ENCODE measurements around the gene LRRC23. TPM values are rescaled to one million over a fixed set of nuclear protein-coding genes. Genes with fewer than 3 reads are reported as not detected.

The LRRC23 gene
- total RNA-seq (10 to 100 TPM in 1 of 5 donors, 1 to 10 TPM in 3, not detected in 1; 5.3 to 20.4 (median 9.0) TPM), polyA plus RNA-seq (10 to 100 TPM in 1 of 3 donors, 1 to 10 TPM in 2; 8.0 to 11.0 (median 9.0) TPM)
- long read RNA-seq, donor 1: 0 reads
- long read RNA-seq, donor 2: 0 reads
- long read RNA-seq, donor 3: 0 reads
- long read RNA-seq, donor 4: 0 reads
- long read RNA-seq, donor 5, partial matches to known transcripts: 0 of 1 reads
- long read RNA-seq, donor 5, other reads (novel, unspliced or antisense): 0 of 1 reads
- long read RNA-seq, donor 6, partial matches to known transcripts: 417 of 447 reads
- long read RNA-seq, donor 6, other reads (novel, unspliced or antisense): 27 of 447 reads
- long read RNA-seq, donor 7: 0 reads
- long read RNA-seq, donor 8: 0 reads
- long read RNA-seq, donor 9: 0 reads
- long read RNA-seq, donor 10: 0 reads

- TF ChIP-seq POLR2AphosphoS5 (IDR thresholded peaks at IDR 0.05) (peak; percentile 68 to 88 (median 73)), EP300 (IDR thresholded peaks at IDR 0.05) (no peak)
- peak; percentile 99 for DNase-seq
- 3 to 4% (median 4%) methylated on average over 34 of the region's 34 CpGs for WGBS, 5 donors
- no peaks in the 10 kb centered on the region for H3K27me3 ChIP-seq
- H3K9me3 ChIP-seq: no peaks in the 10 kb centered on the region
- peaks cover 11 to 24% (median 23%) of the 10 kb centered on the region in 4 donors for H3K4me1 ChIP-seq
- peak within 1 kb of the TSS; percentile 53 to 88 (median 86) for H3K27ac ChIP-seq
- H3K4me3 ChIP-seq: peak within 1 kb of the TSS; percentile 61 to 82 (median 66)
- peaks cover 0 to 13% (median 12%) of the 10 kb centered on the region in 4 donors for H3K36me3 ChIP-seq
- intact Hi-C loops (cut with DNase I; ENCODE audit: low total_unique reads): no loop called here
Measured at GRCh38 chr12:6904280-6905276, at the start of gene LRRC23. LRRC23 (plus strand) TSS chr12:6904822; CDS start chr12:6905634, 812 bp downstream.

- H3K36me3 ChIP-seq: peaks cover 51 to 53% (median 53%) of the 10 kb centered on the region in 4 donors
- no peaks in the 10 kb centered on the region for H3K9me3 ChIP-seq
- TF ChIP-seq POLR2AphosphoS5 (IDR thresholded peaks at IDR 0.05) (no peak), POLR2A (IDR thresholded peaks at IDR 0.05) (no peak), EP300 (IDR thresholded peaks at IDR 0.05) (no peak)
- TF ChIP-seq, protein P1, sequence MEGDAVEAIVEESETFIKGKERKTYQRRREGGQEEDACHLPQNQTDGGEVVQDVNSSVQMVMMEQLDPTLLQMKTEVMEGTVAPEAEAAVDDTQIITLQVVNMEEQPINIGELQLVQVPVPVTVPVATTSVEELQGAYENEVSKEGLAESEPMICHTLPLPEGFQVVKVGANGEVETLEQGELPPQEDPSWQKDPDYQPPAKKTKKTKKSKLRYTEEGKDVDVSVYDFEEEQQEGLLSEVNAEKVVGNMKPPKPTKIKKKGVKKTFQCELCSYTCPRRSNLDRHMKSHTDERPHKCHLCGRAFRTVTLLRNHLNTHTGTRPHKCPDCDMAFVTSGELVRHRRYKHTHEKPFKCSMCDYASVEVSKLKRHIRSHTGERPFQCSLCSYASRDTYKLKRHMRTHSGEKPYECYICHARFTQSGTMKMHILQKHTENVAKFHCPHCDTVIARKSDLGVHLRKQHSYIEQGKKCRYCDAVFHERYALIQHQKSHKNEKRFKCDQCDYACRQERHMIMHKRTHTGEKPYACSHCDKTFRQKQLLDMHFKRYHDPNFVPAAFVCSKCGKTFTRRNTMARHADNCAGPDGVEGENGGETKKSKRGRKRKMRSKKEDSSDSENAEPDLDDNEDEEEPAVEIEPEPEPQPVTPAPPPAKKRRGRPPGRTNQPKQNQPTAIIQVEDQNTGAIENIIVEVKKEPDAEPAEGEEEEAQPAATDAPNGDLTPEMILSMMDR (IDR thresholded peaks at IDR 0.05): no peak
- peaks cover 9 to 31% (median 25%) of the 10 kb centered on the region in 4 donors for H3K4me1 ChIP-seq
- DNase-seq: no peak
- no peaks in the 10 kb centered on the region for H3K27me3 ChIP-seq
- WGBS, 5 donors: 89 to 93% (median 91%) methylated on average over 14 of the region's 14 CpGs
- H3K4me3 ChIP-seq: no peak overlapping the region
- intact Hi-C loops (cut with DNase I; ENCODE audit: low total_unique reads): no loop called here
- H3K27ac ChIP-seq: no peak overlapping the region
Measured at GRCh38 chr12:6855322-6855721, 49.3 kb upstream of the LRRC23 start.

GRCh38 chr12:6858799-6859198 lies 45.8 kb upstream of the LRRC23 start:
- H3K9me3 ChIP-seq: no peaks in the 10 kb centered on the region
- no peaks in the 10 kb centered on the region for H3K27me3 ChIP-seq
- no peak for DNase-seq
- H3K4me1 ChIP-seq: peaks cover 0 to 10% (median 5%) of the 10 kb centered on the region in 4 donors
- H3K36me3 ChIP-seq: peaks cover 77 to 88% (median 87%) of the 10 kb centered on the region in 4 donors
- no peak overlapping the region for H3K27ac ChIP-seq
- no peak overlapping the region for H3K4me3 ChIP-seq
- 87 to 100% (median 94%) methylated on average over 2 of the region's 2 CpGs for WGBS, 5 donors
- no peak for TF ChIP-seq EP300 (IDR thresholded peaks at IDR 0.05)
- no peak for TF ChIP-seq POLR2A (IDR thresholded peaks at IDR 0.05)
- TF ChIP-seq, protein P1 (IDR thresholded peaks at IDR 0.05): no peak
- no peak for TF ChIP-seq POLR2AphosphoS5 (IDR thresholded peaks at IDR 0.05)
- intact Hi-C loops (cut with DNase I; ENCODE audit: low total_unique reads): no loop called here

DNA sequence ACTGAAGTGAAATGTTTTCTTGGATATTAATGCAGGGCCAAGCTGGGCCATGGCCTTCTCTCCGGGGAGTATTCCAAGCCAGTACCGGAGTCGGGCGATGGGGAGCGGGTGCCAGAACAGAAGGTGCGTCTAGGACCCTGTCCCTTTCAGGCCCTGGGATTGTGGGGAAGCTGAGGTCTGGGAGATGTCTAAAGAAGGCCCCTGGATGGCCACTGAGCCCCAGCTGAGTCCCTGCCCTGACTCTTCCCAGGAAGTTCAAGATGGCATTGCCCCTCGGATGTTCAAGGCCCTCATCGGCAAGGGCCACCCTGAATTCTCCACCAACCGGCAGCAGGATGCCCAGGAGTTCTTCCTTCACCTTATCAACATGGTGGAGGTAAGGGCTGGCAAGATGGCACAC lies 44.5 kb upstream of the LRRC23 start:
- peaks cover 90 to 100% (median 99%) of the 10 kb centered on the region in 4 donors for H3K36me3 ChIP-seq
- DNase-seq: no peak
- no peaks in the 10 kb centered on the region for H3K27me3 ChIP-seq
- WGBS, 5 donors: 90 to 97% (median 96%) methylated on average over 6 to 9 of the region's 9 CpGs
- no peak overlapping the region for H3K4me3 ChIP-seq
- TF ChIP-seq, protein P1 (IDR thresholded peaks at IDR 0.05): no peak
- TF ChIP-seq EP300 (IDR thresholded peaks at IDR 0.05) (no peak), POLR2A (IDR thresholded peaks at IDR 0.05) (no peak), POLR2AphosphoS5 (IDR thresholded peaks at IDR 0.05) (no peak)
- H3K4me1 ChIP-seq: no peaks in the 10 kb centered on the region
- H3K9me3 ChIP-seq: no peaks in the 10 kb centered on the region
- intact Hi-C loops (cut with DNase I; ENCODE audit: low total_unique reads): no loop called here
- no peak overlapping the region for H3K27ac ChIP-seq
